ENCODE results near the gene C6orf132. TPM values are rescaled to one million over a fixed set of nuclear protein-coding genes. Genes with fewer than 3 reads are reported as not detected.

C6orf132 gene
- total and polyA plus RNA-seq, 2 donors = 0.71 to 4.8 TPM

DNA sequence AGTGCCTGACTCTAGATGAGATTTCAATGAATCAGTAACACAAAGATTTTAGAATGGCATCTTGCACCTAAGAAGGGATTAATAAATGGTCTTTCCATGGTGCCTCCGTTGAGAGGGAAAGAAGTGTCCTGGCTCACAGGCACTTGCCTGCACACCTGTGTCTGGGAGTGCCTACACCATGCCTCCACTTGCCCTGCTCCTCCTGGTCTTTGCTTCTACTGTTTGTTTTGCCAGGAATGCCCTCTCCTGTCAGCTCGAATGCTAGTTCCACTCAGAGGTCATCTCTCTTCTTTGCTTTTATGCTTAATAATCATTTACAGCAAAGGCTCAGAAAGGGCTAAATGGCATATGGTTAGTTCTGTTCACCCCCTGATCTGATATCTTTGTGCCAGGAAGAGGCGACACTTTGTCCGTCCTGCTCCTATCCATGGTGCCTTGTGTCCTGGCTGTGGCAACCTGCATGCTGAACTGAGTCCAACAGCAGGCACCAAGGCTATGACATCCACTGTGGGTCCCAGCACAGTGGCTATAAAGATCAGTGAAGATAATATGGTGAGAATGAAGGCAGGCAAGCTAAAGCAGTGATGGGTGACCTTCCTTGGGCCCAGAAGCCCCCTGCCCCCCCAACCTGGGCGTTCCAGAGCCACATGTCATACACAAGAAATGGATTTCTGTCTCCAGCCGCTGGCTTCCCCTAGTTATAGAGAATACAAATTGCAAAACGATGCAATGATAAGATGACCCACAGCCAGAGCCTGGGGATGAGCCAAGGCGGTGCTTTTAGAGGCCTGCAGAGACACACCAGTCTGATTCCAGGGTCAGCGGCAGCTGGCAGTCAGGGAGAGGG, 1.4 kb downstream of the C6orf132 start:
- H3K27ac ChIP-seq (ENCODE audit: low read depth in 1 of 2, low read length in 1 of 2) = no peak overlapping the region
- H3K36me3 ChIP-seq (ENCODE audit: control insufficient read depth in 2 of 2, insufficient read depth in 2 of 2, low read length in 1 of 2) = no peaks in the 10 kb centered on the region
- DNase-seq (ENCODE audit: low read depth in 6 of 9, low spot score in 9 of 9) = no peak
- 91% methylated on average over 9 of the region's 9 CpGs for WGBS
- peaks cover 28 to 49% of the 10 kb centered on the region in 2 donors for H3K27me3 ChIP-seq (ENCODE audit: control insufficient read depth in 2 of 2, insufficient read depth in 1 of 2, low read length in 1 of 2)
- H3K4me1 ChIP-seq (ENCODE audit: control insufficient read depth in 2 of 2, insufficient read depth in 2 of 2, low read length in 2 of 2) = peaks cover 2 to 17% of the 10 kb centered on the region in 2 donors
- H3K4me3 ChIP-seq (ENCODE audit: low read length in 2 of 2) = no peak overlapping the region
- peaks cover 0 to 6% of the 10 kb centered on the region in 2 donors for H3K9me3 ChIP-seq (ENCODE audit: control insufficient read depth in 2 of 2, insufficient read depth in 1 of 2, low read length in 1 of 2)

DNA sequence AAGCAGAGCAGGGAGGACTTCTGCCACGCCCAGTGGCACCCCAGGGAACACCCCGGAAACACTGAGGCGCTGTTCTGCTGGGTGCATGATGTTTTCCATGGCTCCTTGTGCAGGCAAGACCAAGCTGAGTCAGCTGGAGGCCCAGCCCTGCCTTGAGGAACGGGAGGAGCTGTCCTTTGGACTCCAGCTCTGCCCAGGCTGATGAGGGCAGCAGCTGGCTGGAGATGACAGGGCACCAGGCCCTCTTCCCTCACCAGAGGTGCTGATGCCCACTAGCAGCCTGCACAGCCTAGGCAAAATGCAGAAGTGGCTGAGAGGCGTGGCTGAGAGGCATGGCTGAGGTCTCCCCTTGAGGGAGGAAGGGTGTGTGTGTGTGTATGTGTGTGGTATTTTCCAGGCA, 2.4 kb downstream of the C6orf132 start:
- Histone ChIP-seq H3K27ac (ENCODE audit: low read depth in 1 of 2, low read length in 1 of 2) (no peak overlapping the region), H3K9me3 (ENCODE audit: control insufficient read depth in 2 of 2, insufficient read depth in 1 of 2, low read length in 1 of 2) (peaks cover 0 to 6% of the 10 kb centered on the region in 2 donors), H3K36me3 (ENCODE audit: control insufficient read depth in 2 of 2, insufficient read depth in 2 of 2, low read length in 1 of 2) (no peaks in the 10 kb centered on the region), H3K4me3 (ENCODE audit: low read length in 2 of 2) (no peak overlapping the region), H3K4me1 (ENCODE audit: control insufficient read depth in 2 of 2, insufficient read depth in 2 of 2, low read length in 2 of 2) (peaks cover 2 to 17% of the 10 kb centered on the region in 2 donors), H3K27me3 (ENCODE audit: control insufficient read depth in 2 of 2, insufficient read depth in 1 of 2, low read length in 1 of 2) (peaks cover 28 to 46% of the 10 kb centered on the region in 2 donors)
- DNase-seq (ENCODE audit: low read depth in 6 of 9, low spot score in 9 of 9) = no peak
- 62% methylated on average over 5 of the region's 5 CpGs for WGBS

DNA sequence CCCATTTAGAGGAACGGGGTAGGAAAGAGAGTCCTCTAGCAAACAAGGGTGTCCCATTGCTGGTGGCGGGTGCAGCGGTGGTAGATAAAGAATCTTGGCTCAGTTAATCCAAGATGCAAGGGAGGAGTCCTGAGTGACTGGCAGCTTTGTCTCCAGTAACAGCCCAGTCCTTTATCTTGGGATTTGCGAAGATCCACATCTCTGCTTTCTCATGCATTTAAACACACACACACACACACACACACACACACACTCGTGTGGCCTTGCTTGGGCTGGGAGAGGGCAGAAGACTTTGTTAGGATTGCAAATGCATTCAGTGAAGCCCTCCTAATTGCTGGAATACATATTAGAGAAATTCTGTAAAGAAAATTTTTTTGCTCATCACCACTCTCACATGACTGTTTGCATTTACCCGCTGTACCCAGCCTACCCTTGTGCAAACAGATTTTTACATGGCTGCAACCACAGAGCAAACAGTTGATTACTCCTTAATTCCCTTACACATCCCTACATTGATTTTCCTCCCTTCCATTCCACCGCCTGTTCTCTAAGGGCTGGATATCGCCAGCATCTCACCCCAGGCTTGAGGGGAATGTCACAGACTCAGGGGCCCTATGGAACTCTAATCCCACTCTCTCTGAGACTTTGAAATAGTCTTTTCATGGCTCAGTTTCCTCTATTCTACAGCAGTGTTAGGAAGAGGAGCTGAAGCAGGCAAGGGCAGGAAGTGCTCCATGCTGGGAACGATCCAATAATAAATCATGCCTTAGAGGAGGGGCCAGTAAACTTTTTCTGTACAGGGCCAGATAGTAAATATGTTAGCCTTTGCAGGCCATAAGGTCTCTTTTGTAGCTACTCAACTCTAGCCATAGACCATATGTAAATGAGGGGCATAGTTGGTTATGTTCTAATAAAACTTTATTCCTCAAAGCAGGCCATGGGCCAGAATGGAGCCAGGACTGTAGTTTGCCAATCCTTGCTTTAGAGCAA, 3.5 kb downstream of the C6orf132 start:
- Histone ChIP-seq H3K4me1 (ENCODE audit: control insufficient read depth in 2 of 2, insufficient read depth in 2 of 2, low read length in 2 of 2) (peaks cover 2 to 17% of the 10 kb centered on the region in 2 donors), H3K27me3 (ENCODE audit: control insufficient read depth in 2 of 2, insufficient read depth in 1 of 2, low read length in 1 of 2) (peaks cover 28 to 44% of the 10 kb centered on the region in 2 donors), H3K27ac (ENCODE audit: low read depth in 1 of 2, low read length in 1 of 2) (no peak overlapping the region), H3K9me3 (ENCODE audit: control insufficient read depth in 2 of 2, insufficient read depth in 1 of 2, low read length in 1 of 2) (peaks cover 0 to 6% of the 10 kb centered on the region in 2 donors), H3K4me3 (ENCODE audit: low read length in 2 of 2) (no peak overlapping the region), H3K36me3 (ENCODE audit: control insufficient read depth in 2 of 2, insufficient read depth in 2 of 2, low read length in 1 of 2) (no peaks in the 10 kb centered on the region)
- no peak for DNase-seq (ENCODE audit: low read depth in 6 of 9, low spot score in 9 of 9)
- WGBS = 93% methylated on average over 9 of the region's 9 CpGs

DNA sequence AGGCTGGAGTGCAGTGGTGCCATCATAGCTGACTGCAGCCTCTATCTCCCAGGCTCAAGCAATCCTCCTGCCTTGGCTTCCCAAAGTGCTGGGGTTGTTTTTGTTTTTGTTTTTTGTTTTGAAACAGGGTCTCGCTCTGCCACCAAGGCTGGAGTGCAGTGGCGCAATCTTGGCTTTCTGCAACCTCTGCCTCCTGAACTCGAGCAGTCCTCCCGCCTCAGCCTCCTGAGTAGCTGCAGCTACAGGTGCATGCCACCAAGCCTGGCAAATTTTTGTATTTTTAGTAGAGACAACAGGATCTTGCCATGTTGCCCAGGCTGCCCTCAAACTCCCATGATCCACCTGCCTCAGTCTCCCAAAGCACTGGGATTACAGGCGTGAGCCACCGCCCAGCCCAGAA, 4.2 kb downstream of the C6orf132 start:
- Histone ChIP-seq H3K27me3 (ENCODE audit: control insufficient read depth in 2 of 2, insufficient read depth in 1 of 2, low read length in 1 of 2) (peaks cover 22 to 37% of the 10 kb centered on the region in 2 donors), H3K27ac (ENCODE audit: low read depth in 1 of 2, low read length in 1 of 2) (no peak overlapping the region), H3K9me3 (ENCODE audit: control insufficient read depth in 2 of 2, insufficient read depth in 1 of 2, low read length in 1 of 2) (peaks cover 0 to 6% of the 10 kb centered on the region in 2 donors), H3K4me1 (ENCODE audit: control insufficient read depth in 2 of 2, insufficient read depth in 2 of 2, low read length in 2 of 2) (peaks cover 2 to 17% of the 10 kb centered on the region in 2 donors), H3K4me3 (ENCODE audit: low read length in 2 of 2) (no peak overlapping the region), H3K36me3 (ENCODE audit: control insufficient read depth in 2 of 2, insufficient read depth in 2 of 2, low read length in 1 of 2) (no peaks in the 10 kb centered on the region)
- no peak for DNase-seq (ENCODE audit: low read depth in 6 of 9, low spot score in 9 of 9)
- 97% methylated on average over 6 of the region's 6 CpGs for WGBS

DNA sequence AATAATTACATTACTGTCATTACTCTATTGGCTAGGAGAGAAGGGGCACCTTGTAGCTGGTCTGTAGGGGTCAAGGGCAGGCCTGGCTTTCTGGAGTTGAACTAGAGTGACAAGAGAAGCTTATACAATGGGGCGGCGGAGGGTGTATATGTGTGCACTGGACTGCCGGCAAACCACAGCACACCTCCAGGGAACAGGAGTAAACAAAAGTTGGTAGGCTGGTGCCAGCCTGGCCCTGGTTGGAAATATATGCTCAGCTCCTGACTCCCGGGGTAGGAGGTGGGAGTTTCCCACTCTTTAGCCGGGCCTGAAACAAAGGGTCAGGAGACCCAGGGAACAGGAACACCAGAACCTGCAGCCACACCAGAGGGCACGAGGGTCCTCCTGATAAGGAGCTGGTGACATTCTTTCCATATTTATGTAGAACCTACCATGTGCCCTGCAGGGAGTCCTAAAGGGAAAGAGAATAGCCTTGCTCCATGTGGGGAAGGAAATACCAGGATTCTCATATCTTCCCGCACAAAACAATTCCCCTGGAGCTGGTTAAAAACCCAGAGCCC, 5.1 kb downstream of the C6orf132 start:
- no peaks in the 10 kb centered on the region for H3K36me3 ChIP-seq (ENCODE audit: control insufficient read depth in 2 of 2, insufficient read depth in 2 of 2, low read length in 1 of 2)
- peaks cover 13 to 28% of the 10 kb centered on the region in 2 donors for H3K27me3 ChIP-seq (ENCODE audit: control insufficient read depth in 2 of 2, insufficient read depth in 1 of 2, low read length in 1 of 2)
- WGBS = 95% methylated on average over 7 of the region's 7 CpGs
- peaks cover 0 to 6% of the 10 kb centered on the region in 2 donors for H3K9me3 ChIP-seq (ENCODE audit: control insufficient read depth in 2 of 2, insufficient read depth in 1 of 2, low read length in 1 of 2)
- no peak overlapping the region for H3K4me3 ChIP-seq (ENCODE audit: low read length in 2 of 2)
- H3K27ac ChIP-seq (ENCODE audit: low read depth in 1 of 2, low read length in 1 of 2) = no peak overlapping the region
- no peak for DNase-seq (ENCODE audit: low read depth in 6 of 9, low spot score in 9 of 9)
- H3K4me1 ChIP-seq (ENCODE audit: control insufficient read depth in 2 of 2, insufficient read depth in 2 of 2, low read length in 2 of 2) = peaks cover 2 to 13% of the 10 kb centered on the region in 2 donors

DNA sequence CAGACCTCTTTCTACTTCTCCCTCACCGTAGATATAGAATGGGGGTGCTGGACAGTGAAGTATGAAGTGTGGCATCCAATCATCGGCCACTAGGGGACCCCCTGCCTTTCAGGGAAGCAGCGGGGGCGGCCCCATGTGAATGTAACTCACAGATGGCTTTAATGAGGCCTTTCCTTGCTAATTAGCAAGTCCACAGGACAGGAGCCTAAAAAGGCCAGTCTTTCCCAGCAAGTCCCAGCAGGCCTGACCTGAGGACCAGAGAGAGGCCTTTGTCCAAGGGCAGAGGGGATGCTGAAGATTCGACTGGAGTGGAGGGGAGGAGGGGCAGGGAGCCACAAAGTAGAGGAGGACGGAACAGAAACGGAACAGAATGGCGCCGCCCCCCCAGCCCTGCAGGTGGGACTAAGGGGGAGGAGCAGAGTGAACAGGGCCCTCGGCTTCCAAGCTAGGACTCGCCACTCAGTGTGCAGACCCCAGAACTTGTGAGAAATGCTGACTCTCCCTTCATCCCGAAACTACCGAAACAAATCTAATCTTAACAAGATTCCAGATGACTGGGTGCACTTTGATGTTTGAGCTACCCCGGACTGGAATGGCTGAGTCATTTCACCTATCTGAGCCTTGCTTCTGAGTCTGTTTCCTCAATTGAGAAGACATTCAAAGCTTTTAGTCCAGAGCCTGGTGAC, 5.8 kb downstream of the C6orf132 start:
- peak; percentile 8 to 77 (median 42) for DNase-seq (ENCODE audit: low read depth in 6 of 9, low spot score in 9 of 9)
- Histone ChIP-seq H3K27me3 (ENCODE audit: control insufficient read depth in 2 of 2, insufficient read depth in 1 of 2, low read length in 1 of 2) (peaks cover 7 to 23% of the 10 kb centered on the region in 2 donors), H3K4me1 (ENCODE audit: control insufficient read depth in 2 of 2, insufficient read depth in 2 of 2, low read length in 2 of 2) (peaks cover 2 to 13% of the 10 kb centered on the region in 2 donors), H3K4me3 (ENCODE audit: low read length in 2 of 2) (peak overlapping the region; percentile 9 to 24), H3K36me3 (ENCODE audit: control insufficient read depth in 2 of 2, insufficient read depth in 2 of 2, low read length in 1 of 2) (no peaks in the 10 kb centered on the region), H3K9me3 (ENCODE audit: control insufficient read depth in 2 of 2, insufficient read depth in 1 of 2, low read length in 1 of 2) (peaks cover 0 to 6% of the 10 kb centered on the region in 2 donors), H3K27ac (ENCODE audit: low read depth in 1 of 2, low read length in 1 of 2) (peak overlapping the region in 1 of 2 donors; percentile 26)
- 13% methylated on average over 14 of the region's 14 CpGs for WGBS

DNA sequence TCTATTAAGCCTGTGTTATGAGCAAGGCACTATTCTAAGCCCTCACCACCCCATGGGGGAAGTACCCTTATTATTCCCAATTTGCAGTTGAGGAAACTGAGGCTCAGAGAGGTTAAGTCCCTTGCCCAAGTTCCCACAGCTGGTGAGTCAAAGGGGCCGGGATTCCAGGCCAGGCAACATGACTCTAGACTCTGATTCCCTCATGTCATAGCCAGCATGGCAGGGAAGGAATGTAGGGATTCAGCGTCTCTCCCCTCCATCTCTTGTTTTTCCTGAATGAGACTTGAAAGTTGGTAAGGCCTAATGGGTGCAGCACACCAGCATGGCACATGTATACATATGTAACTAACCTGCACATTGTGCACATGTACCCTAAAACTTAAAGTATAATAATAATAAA, 6.7 kb downstream of the C6orf132 start:
- no peak for DNase-seq (ENCODE audit: low read depth in 6 of 9, low spot score in 9 of 9)
- H3K4me1 ChIP-seq (ENCODE audit: control insufficient read depth in 2 of 2, insufficient read depth in 2 of 2, low read length in 2 of 2) = peaks cover 2 to 13% of the 10 kb centered on the region in 2 donors
- peaks cover 0 to 14% of the 10 kb centered on the region in 2 donors for H3K27me3 ChIP-seq (ENCODE audit: control insufficient read depth in 2 of 2, insufficient read depth in 1 of 2, low read length in 1 of 2)
- no peak overlapping the region for H3K4me3 ChIP-seq (ENCODE audit: low read length in 2 of 2)
- no peak overlapping the region for H3K27ac ChIP-seq (ENCODE audit: low read depth in 1 of 2, low read length in 1 of 2)
- peaks cover 0 to 6% of the 10 kb centered on the region in 2 donors for H3K9me3 ChIP-seq (ENCODE audit: control insufficient read depth in 2 of 2, insufficient read depth in 1 of 2, low read length in 1 of 2)
- WGBS = 97% methylated on average over 2 of the region's 2 CpGs
- H3K36me3 ChIP-seq (ENCODE audit: control insufficient read depth in 2 of 2, insufficient read depth in 2 of 2, low read length in 1 of 2) = no peaks in the 10 kb centered on the region

DNA sequence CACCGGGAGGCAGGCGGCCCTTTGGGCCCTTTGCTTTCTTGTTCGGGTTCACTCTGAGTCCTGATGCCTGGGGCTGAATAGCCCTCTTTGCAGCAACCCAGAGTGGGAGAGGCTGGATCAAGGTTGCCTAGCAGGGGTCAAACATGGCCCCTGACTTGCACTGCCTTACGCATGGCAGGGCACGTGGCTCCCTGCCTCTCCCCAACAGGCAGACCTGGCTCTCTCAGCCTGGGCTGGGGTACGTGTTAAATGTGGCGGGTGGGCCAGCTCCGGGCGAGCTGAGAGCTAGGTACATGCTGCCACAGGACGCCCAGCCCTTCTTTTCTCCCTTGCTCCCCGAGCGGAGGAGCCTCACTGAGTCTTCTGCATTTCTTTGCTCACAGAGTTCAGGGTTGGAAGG, 7.3 kb downstream of the C6orf132 start:
- Histone ChIP-seq H3K27ac (ENCODE audit: low read depth in 1 of 2, low read length in 1 of 2) (no peak overlapping the region), H3K4me3 (ENCODE audit: low read length in 2 of 2) (no peak overlapping the region), H3K36me3 (ENCODE audit: control insufficient read depth in 2 of 2, insufficient read depth in 2 of 2, low read length in 1 of 2) (no peaks in the 10 kb centered on the region), H3K27me3 (ENCODE audit: control insufficient read depth in 2 of 2, insufficient read depth in 1 of 2, low read length in 1 of 2) (peaks cover 0 to 8% of the 10 kb centered on the region in 2 donors), H3K9me3 (ENCODE audit: control insufficient read depth in 2 of 2, insufficient read depth in 1 of 2, low read length in 1 of 2) (peaks cover 0 to 6% of the 10 kb centered on the region in 2 donors), H3K4me1 (ENCODE audit: control insufficient read depth in 2 of 2, insufficient read depth in 2 of 2, low read length in 2 of 2) (peaks cover 2 to 13% of the 10 kb centered on the region in 2 donors)
- no peak for DNase-seq (ENCODE audit: low read depth in 6 of 9, low spot score in 9 of 9)
- 97% methylated on average over 12 of the region's 12 CpGs for WGBS
